ENCODE measurements around the gene PRDM2.

PRDM2 gene

DNA sequence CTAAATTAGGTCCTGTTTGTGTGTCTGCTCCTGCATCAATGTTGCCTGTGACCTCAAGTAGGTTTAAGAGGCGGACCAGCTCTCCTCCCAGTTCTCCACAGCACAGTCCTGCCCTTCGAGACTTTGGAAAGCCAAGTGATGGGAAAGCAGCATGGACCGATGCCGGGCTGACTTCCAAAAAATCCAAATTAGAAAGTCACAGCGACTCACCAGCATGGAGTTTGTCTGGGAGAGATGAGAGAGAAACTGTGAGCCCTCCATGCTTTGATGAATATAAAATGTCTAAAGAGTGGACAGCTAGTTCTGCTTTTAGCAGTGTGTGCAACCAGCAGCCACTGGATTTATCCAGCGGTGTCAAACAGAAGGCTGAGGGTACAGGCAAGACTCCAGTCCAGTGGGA, 79.9 kb downstream of the PRDM2 start:
- Histone ChIP-seq H3K4me1 (no peaks in the 10 kb centered on the region), H3K36me3 (peaks cover 100% of the 10 kb centered on the region), H3K4me3 (no peak overlapping the region), H4K20me1 (peaks cover 100% of the 10 kb centered on the region), H3K9me3 (no peaks in the 10 kb centered on the region), H3K9ac (no peak overlapping the region), H3K27ac (no peak overlapping the region), H3K4me2 (no peak overlapping the region), H3K27me3 (no peaks in the 10 kb centered on the region)
- TF ChIP-seq Cebpa-rat (IDR thresholded peaks at IDR 0.05) = no peak

DNA sequence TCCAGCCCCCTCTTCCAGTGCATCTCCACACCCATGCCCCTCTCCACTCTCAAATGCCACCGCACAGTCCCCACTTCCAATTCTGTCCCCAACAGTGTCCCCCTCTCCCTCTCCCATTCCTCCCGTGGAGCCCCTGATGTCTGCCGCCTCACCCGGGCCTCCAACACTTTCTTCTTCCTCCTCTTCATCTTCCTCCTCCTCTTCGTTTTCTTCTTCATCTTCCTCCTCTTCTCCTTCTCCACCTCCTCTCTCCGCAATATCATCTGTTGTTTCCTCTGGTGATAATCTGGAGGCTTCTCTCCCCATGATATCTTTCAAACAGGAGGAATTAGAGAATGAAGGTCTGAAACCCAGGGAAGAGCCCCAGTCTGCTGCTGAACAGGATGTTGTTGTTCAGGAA, 80.8 kb downstream of the PRDM2 start:
- Histone ChIP-seq H4K20me1 (peaks cover 100% of the 10 kb centered on the region), H3K36me3 (peaks cover 100% of the 10 kb centered on the region), H3K9me3 (no peaks in the 10 kb centered on the region), H3K4me2 (no peak overlapping the region), H3K9ac (no peak overlapping the region), H3K27me3 (no peaks in the 10 kb centered on the region), H3K4me3 (no peak overlapping the region), H3K27ac (no peak overlapping the region), H3K4me1 (no peaks in the 10 kb centered on the region)
- no peak for TF ChIP-seq Cebpa-rat (IDR thresholded peaks at IDR 0.05)

DNA sequence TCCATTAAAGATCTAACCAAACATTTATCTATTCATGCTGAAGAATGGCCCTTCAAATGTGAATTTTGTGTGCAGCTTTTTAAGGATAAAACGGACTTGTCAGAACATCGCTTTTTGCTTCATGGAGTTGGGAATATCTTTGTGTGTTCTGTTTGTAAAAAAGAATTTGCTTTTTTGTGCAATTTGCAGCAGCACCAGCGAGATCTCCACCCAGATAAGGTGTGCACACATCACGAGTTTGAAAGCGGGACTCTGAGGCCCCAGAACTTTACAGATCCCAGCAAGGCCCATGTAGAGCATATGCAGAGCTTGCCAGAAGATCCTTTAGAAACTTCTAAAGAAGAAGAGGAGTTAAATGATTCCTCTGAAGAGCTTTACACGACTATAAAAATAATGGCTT, 81.2 kb downstream of the PRDM2 start:
- Histone ChIP-seq H3K9ac (no peak overlapping the region), H3K9me3 (no peaks in the 10 kb centered on the region), H3K4me1 (no peaks in the 10 kb centered on the region; the same call in 1 of the 2 replicates), H3K36me3 (peaks cover 100% of the 10 kb centered on the region), H4K20me1 (peaks cover 100% of the 10 kb centered on the region), H3K27ac (no peak overlapping the region), H3K27me3 (no peaks in the 10 kb centered on the region), H3K4me2 (no peak overlapping the region), H3K4me3 (no peak overlapping the region)
- TF ChIP-seq Cebpa-rat (IDR thresholded peaks at IDR 0.05) = no peak

DNA sequence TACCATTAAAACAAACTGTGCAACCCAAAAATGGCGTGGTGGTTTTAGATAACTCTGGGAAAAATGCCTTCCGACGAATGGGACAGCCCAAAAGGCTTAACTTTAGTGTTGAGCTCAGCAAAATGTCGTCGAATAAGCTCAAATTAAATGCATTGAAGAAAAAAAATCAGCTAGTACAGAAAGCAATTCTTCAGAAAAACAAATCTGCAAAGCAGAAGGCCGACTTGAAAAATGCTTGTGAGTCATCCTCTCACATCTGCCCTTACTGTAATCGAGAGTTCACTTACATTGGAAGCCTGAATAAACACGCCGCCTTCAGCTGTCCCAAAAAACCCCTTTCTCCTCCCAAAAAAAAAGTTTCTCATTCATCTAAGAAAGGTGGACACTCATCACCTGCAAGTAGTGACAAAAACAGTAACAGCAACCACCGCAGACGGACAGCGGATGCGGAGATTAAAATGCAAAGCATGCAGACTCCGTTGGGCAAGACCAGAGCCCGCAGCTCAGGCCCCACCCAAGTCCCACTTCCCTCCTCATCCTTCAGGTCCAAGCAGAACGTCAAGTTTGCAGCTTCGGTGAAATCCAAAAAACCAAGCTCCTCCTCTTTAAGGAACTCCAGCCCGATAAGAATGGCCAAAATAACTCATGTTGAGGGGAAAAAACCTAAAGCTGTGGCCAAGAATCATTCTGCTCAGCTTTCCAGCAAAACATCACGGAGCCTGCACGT, 82.1 kb downstream of the PRDM2 start:
- Histone ChIP-seq H3K36me3 (peaks cover 100% of the 10 kb centered on the region), H3K9ac (no peak overlapping the region), H3K27ac (no peak overlapping the region)

DNA sequence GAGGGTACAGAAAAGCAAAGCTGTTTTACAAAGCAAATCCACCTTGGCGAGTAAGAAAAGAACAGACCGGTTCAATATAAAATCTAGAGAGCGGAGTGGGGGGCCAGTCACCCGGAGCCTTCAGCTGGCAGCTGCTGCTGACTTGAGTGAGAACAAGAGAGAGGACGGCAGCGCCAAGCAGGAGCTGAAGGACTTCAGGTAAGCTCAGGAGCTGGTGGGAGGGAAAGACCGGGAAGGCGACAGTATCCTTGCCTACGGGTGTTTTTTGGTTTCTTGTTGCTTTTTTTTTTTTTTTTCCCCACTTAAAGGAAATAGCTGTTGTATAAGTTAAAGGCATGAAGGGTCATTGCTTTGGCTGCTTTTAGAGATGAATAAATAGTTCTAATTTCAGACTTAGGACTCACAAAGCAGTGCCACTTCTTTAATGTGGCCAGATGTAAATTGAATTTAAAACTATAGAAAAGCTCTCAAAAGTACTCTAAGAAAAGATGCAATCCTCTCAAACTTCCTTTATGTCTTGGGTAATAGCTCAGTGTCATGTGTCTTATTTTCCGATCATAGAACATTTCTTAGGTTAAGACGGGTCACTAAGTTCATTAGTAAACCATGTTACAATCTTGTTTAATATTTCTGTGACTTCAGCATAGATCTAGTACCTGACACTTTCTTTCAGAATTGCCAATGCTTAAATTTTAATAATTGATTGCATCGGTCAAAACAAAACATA, 82.8 kb downstream of the PRDM2 start:
- peaks cover 100% of the 10 kb centered on the region for H4K20me1 ChIP-seq
- no peak for TF ChIP-seq Cebpa-rat (IDR thresholded peaks at IDR 0.05)
- no peak overlapping the region for H3K4me3 ChIP-seq
- no peaks in the 10 kb centered on the region for H3K27me3 ChIP-seq
- peaks cover 98% of the 10 kb centered on the region for H3K36me3 ChIP-seq
- no peaks in the 10 kb centered on the region for H3K9me3 ChIP-seq
- peaks cover 15% of the 10 kb centered on the region for H3K4me1 ChIP-seq
- no peak overlapping the region for H3K9ac ChIP-seq
- no peak overlapping the region for H3K27ac ChIP-seq
- H3K4me2 ChIP-seq = no peak overlapping the region

More for the DNA sequence above, 82.1 kb downstream of the PRDM2 start:
- Histone ChIP-seq H3K9me3 (no peaks in the 10 kb centered on the region), H4K20me1 (peaks cover 100% of the 10 kb centered on the region), H3K4me2 (no peak overlapping the region), H3K27me3 (no peaks in the 10 kb centered on the region), H3K4me3 (no peak overlapping the region), H3K4me1 (peaks cover 8% of the 10 kb centered on the region)
- TF ChIP-seq Cebpa-rat (IDR thresholded peaks at IDR 0.05) = no peak

DNA sequence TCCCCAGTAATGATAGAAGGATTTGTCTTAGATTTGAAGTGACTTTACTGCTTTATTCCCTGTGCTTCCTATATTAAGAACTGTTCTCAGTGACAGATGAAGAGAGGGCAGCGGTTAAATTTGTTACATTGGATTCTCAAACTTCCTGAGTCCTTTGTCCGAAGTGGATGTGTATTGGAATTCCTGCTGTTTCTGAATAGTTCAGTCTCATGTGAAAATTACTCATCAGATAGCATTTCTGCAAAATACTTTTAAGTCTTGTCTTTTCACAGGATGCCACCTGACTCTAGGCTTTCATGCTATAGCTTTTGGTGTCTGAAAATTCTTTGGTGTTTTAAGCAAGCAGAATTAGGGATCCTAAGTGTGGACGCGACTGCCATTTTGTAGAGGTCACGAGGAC, 83.6 kb downstream of the PRDM2 start:
- Histone ChIP-seq H3K4me2 (no peak overlapping the region), H3K27me3 (no peaks in the 10 kb centered on the region), H3K9me3 (no peaks in the 10 kb centered on the region), H4K20me1 (peaks cover 100% of the 10 kb centered on the region), H3K9ac (no peak overlapping the region), H3K4me1 (peaks cover 16% of the 10 kb centered on the region), H3K36me3 (peaks cover 98% of the 10 kb centered on the region), H3K4me3 (no peak overlapping the region), H3K27ac (no peak overlapping the region)
- TF ChIP-seq Cebpa-rat (IDR thresholded peaks at IDR 0.05) = no peak

DNA sequence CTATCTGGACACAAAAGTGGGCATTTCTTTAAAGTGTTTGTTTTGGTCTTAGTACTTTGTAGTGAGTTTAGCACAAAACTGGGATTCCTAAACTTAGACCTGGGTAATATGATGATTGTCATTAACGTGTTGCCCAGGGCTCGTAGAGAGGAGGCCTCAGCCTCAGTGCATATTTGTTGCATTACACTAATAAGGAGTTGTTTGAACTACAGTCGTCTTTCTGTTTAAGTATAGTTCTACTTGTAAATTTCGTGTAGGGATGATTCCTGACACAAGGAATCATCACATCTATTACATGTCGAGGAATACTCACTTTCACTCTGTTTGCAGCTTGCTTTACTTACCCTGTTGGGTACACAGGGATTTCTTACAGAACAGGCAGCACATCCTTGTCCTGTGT, 85.0 kb downstream of the PRDM2 start:
- Histone ChIP-seq H3K4me3 (no peak overlapping the region), H4K20me1 (peaks cover 100% of the 10 kb centered on the region), H3K27me3 (no peaks in the 10 kb centered on the region), H3K27ac (no peak overlapping the region), H3K4me1 (peaks cover 16% of the 10 kb centered on the region), H3K36me3 (peaks cover 98% of the 10 kb centered on the region), H3K9me3 (no peaks in the 10 kb centered on the region), H3K9ac (no peak overlapping the region), H3K4me2 (no peak overlapping the region)
- no peak for TF ChIP-seq Cebpa-rat (IDR thresholded peaks at IDR 0.05)

DNA sequence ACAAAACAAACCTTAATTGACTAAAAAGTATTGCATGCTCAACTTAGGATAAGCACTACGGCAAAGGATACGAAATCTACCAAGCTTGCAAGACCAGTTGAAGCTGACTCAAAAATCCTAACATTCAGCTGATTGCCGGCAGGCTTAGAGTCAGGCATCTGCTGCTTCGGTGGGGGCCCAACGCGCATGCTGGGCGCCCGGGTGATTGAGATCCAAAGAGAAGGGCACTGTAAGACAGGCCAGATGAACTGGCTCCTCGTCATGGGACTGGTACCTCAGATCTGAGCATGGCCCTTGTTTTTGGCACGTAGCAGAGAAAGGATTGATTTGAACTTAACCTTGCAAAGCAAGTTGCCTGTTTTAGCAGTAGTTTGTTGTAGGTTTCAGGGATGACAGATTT, 86.6 kb downstream of the PRDM2 start:
- H3K4me3 ChIP-seq = no peak overlapping the region
- no peaks in the 10 kb centered on the region for H3K27me3 ChIP-seq
- no peak overlapping the region for H3K4me2 ChIP-seq
- H3K9me3 ChIP-seq = no peaks in the 10 kb centered on the region
- no peak overlapping the region for H3K27ac ChIP-seq
- peaks cover 100% of the 10 kb centered on the region for H4K20me1 ChIP-seq
- H3K4me1 ChIP-seq = peaks cover 16% of the 10 kb centered on the region
- no peak overlapping the region for H3K9ac ChIP-seq
- peaks cover 98% of the 10 kb centered on the region for H3K36me3 ChIP-seq
- no peak for TF ChIP-seq Cebpa-rat (IDR thresholded peaks at IDR 0.05)

DNA sequence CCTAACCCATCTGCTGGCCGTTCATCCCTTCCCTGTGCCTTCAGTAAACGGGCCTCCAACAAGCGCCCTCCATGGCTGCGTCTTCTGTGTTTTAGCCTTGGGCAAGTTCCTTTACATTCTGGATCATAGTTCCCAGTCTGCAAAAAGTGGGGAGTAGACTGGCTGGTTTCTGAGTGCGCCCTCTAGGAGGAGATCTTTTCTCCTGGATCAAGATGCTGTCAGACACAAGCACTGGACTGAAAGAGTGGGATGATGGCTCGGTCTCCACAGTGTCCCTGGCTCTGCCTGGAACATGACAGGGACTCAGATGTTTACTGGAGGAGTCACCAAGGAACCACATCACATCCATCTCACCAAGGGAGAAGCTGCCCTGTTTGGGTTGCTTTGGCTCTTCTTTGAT, 88.8 kb downstream of the PRDM2 start:
- H3K4me2 ChIP-seq = no peak overlapping the region

DNA sequence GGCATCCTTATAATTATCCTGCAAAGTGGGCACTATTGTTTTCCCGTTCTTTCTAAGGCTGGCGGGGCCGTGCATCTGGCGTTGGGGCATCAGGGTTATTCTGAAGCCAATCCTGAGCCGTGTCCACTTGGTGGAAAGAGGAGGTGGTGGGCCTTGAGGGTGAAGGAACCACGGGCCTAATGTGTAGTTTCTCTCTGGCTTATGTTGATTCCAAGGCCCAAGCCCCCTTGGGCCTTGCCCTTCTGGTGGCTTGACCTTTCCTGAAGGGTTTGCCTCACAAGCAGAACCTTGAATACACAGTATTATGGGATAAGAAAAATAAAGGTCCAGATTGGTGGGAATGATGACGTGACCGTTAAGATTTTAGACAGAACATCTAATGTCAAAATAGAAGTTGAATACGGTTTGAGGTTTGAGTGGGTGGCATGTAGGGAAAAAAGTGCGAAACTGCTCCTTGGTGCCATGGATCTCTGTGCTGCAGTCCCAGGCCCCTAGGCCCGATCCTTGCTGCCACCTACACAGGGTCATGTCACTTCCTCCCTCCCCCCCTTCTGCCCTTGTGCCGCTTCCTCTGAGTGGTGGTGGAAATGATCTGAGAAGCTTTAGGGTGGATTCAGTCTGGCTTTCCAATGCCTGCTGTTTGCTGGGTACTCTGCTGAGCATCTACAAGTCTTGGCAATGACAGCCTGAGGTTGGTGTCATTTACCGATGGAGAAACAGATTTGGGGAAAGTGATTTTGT, 90.5 kb downstream of the PRDM2 start:
- Histone ChIP-seq H3K4me1 (peaks cover 16% of the 10 kb centered on the region), H3K27ac (no peak overlapping the region), H3K4me3 (no peak overlapping the region), H3K4me2 (no peak overlapping the region), H3K27me3 (no peaks in the 10 kb centered on the region), H4K20me1 (peaks cover 100% of the 10 kb centered on the region), H3K9me3 (no peaks in the 10 kb centered on the region), H3K36me3 (peaks cover 95% of the 10 kb centered on the region), H3K9ac (no peak overlapping the region)
- no peak for TF ChIP-seq Cebpa-rat (IDR thresholded peaks at IDR 0.05)

More for the DNA sequence above, 88.8 kb downstream of the PRDM2 start:
- Histone ChIP-seq H3K36me3 (peaks cover 97% of the 10 kb centered on the region), H3K9ac (no peak overlapping the region), H3K9me3 (no peaks in the 10 kb centered on the region), H3K4me3 (no peak overlapping the region), H3K4me1 (peaks cover 16% of the 10 kb centered on the region), H3K27me3 (no peaks in the 10 kb centered on the region), H3K27ac (no peak overlapping the region), H4K20me1 (peaks cover 100% of the 10 kb centered on the region)
- no peak for TF ChIP-seq Cebpa-rat (IDR thresholded peaks at IDR 0.05)

Data from BLaER1 (cell line).